ENCODE results near the gene CDS2.

CDS2 gene

DNA sequence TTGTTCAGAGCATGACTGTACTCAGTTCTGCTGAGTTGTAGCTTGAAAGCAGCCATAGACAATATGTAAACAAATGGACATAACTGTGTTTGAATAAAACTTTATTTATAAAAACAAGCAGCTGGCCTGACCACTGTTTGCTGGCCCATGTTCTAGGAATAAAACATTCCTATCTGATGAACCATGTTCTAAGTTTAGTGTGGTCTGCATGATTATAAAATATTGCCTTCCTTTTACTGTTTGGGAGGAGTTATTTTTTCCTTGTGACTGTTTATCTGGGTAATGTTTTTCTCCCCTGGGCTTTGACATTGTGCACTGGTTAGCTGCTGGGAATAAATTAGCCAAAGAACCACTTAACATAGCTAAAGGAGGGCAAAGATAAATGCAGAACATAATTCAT lies 55.1 kb downstream of the CDS2 start:
- TF ChIP-seq ZFX (IDR thresholded peaks at IDR 0.05), result no peak
- TF ChIP-seq, protein P1, sequence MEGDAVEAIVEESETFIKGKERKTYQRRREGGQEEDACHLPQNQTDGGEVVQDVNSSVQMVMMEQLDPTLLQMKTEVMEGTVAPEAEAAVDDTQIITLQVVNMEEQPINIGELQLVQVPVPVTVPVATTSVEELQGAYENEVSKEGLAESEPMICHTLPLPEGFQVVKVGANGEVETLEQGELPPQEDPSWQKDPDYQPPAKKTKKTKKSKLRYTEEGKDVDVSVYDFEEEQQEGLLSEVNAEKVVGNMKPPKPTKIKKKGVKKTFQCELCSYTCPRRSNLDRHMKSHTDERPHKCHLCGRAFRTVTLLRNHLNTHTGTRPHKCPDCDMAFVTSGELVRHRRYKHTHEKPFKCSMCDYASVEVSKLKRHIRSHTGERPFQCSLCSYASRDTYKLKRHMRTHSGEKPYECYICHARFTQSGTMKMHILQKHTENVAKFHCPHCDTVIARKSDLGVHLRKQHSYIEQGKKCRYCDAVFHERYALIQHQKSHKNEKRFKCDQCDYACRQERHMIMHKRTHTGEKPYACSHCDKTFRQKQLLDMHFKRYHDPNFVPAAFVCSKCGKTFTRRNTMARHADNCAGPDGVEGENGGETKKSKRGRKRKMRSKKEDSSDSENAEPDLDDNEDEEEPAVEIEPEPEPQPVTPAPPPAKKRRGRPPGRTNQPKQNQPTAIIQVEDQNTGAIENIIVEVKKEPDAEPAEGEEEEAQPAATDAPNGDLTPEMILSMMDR (conservative IDR thresholded peaks at IDR 0.05), result no peak
- no peak overlapping the region for H3K27ac ChIP-seq

DNA sequence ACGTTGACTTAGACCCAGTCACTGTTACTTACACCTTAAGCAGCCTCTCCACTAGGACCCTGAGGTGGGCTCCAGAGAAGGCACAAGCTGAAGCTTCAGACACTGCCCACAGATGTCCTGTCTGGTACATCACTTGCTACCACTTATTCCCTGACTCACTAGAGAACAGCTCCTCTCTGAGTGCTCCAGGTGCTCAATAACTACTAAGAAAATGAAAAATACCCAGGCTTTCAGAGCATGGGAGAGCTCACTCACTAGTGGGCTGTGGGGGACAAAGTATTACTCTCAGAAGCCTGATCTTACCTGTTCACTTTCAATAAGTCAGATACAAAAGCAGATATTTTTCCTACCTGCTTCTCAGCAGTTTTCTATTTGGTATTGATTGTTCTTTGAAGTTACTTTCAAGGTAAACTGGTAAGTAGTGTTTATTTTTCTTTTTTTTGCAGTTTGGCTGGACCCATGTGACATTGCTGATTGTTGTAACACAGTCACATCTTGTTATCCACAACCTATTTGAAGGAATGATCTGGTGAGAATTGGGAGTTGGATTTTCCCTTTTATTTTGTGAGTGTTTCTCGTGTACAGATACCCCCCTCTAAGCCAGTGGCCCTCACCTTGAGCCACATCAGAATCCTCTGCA lies 55.9 kb downstream of the CDS2 start:
- no peak overlapping the region for H3K27ac ChIP-seq
- no peak for TF ChIP-seq ZFX (IDR thresholded peaks at IDR 0.05)
- TF ChIP-seq, protein P1 (conservative IDR thresholded peaks at IDR 0.05), result no peak

DNA sequence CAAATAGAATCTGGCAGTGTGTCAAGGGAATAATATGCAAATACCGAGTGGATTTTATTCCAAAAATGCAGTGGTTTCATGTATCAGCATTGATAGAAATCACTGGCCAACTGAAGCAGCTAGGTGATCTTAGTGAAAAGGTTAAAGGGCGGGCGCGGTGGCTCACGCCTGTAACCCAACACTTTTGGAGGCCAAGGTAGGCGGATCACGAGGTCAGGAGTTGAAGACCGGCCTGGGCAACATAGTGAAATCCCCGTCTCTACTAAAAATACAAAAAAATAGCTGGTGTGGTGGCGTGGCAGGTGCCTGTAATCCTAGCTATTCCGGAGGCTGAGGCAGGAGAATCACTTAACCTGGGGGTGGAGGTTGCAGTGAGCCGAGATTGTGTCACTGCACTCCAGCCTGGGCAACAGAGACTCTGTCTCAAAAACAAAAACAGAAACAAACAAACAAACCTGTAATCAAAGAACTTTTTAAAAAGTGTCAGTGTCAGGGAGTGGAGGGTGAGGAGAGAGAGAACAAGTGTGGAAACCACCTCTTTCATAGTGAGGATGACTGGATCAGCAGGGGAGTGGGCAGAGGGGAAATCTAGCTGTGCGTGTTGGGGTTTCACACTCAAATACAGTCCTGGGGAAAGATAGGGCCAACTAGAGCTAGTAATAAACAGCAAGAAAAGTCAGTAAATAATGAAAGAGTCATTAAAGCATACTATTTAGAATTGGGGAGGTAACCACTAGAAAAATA lies 57.1 kb downstream of the CDS2 start:
- TF ChIP-seq, protein P1 (conservative IDR thresholded peaks at IDR 0.05), result no peak
- TF ChIP-seq ZFX (IDR thresholded peaks at IDR 0.05), result no peak
- no peak overlapping the region for H3K27ac ChIP-seq

DNA sequence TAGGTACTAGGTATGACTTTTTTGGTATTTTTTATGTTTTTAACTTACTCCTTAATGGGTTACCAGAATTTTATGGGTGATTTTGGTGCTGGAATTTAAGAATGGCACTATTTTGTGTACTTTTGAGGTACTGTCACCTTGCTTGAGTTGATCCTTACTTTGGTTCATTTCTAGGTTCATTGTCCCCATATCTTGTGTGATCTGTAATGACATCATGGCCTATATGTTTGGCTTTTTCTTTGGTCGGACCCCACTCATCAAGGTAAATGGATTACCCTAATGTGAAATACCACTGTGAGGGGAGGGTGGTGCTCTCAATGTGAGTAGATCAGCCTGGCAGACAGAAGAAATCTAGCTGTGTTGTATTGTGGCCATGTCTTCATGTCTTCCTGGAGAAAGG lies 57.9 kb downstream of the CDS2 start:
- H3K27ac ChIP-seq, result no peak overlapping the region
- no peak for TF ChIP-seq ZFX (IDR thresholded peaks at IDR 0.05)
- TF ChIP-seq, protein P1 (conservative IDR thresholded peaks at IDR 0.05), result no peak

DNA sequence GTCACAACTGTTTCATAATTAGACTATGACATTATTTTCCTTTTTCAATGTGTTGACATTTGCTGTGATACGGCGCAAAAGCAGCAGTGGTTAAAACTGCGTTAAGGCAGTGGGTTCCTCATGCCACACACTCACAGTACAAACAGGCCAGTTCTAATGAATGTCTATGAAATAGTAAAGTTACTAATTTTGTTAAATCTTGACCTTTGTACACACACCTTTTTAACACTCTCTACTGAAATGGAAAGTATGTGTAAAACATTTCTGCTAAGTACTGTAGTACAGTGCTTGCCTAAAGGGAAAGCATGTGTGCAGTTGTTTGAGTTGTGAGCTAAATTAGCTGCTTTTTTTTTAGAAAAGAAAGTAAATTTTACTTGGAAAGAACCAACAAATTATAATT lies 60.3 kb downstream of the CDS2 start:
- no peak overlapping the region for H3K27ac ChIP-seq
- TF ChIP-seq, protein P1 (conservative IDR thresholded peaks at IDR 0.05), result no peak
- TF ChIP-seq ZFX (IDR thresholded peaks at IDR 0.05), result no peak

DNA sequence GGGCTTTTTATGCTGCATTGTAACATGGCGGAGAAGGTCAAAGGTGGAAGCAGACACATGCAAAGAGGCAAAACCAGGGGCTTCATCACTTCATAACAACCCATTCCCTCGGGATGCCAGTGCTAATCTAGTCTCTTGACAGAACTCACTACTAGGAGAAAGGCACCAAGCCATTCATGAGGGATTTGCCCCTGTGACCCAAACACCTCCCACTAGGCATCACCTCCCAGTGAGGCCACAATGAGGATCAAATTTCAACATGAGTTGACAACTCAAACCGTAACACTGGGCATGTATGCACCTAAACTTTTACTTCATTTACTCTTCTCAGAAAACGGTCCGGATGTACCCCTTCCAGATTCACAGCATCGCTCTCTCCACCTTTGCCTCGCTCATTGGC lies 61.9 kb downstream of the CDS2 start:
- TF ChIP-seq ZFX (IDR thresholded peaks at IDR 0.05), result no peak
- TF ChIP-seq, protein P1 (conservative IDR thresholded peaks at IDR 0.05), result no peak
- no peak overlapping the region for H3K27ac ChIP-seq

DNA sequence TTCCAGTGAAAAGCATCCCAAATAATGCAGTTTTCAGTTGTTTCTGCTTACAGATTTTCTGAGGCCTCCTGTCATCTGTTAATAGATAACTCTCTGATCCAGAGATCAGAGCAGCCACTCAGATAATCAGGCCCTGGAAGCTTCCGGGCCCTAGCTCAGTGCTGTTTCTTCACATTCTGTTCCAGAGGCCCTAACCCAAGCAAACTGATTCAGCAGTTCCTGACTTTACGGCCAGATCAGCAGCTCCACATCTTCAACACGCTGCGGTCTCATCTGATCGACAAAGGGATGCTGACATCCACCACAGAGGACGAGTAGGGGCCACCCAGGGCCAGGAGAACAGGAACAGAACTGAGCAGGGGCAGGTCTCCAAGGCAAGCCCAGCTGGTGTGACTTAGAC lies 63.1 kb downstream of the CDS2 start:
- no peak overlapping the region for H3K27ac ChIP-seq
- TF ChIP-seq, protein P1 (conservative IDR thresholded peaks at IDR 0.05), result no peak
- TF ChIP-seq ZFX (IDR thresholded peaks at IDR 0.05), result no peak
